LHCN-M2 (cell line): ENCODE results near the gene NEU1. TPM values are rescaled to one million over a fixed set of nuclear protein-coding genes. Genes with fewer than 3 reads are reported as not detected.
"Not testable (repeated sequence)": the region's sequence is repeated elsewhere in the genome, so short reads cannot be mapped to it uniquely, and the experiment has no call there.

ENCODE experiments used
- DNase-seq: peaks from one replicate; pipeline ENCODE4 v3.0.0-alpha.2; 2012; ENCODE audit warnings: low read depth
- total RNA-seq: library from RNA; depleted of rRNA; stranded (reverse); fragments of >200 nt; gene quantifications from 2 replicates; pipeline ENCODE4 v1.2.3, GENCODE V29; 2014; rRNA removed

NEU1 gene
- total RNA-seq, 1 experiment from 2014 or later = 57.2 TPM

- DNase-seq = not testable (repeated sequence)
These were observed 44.6 kb downstream of the NEU1 start for GRCh38 chr6:31817929-31818511.

DNA sequence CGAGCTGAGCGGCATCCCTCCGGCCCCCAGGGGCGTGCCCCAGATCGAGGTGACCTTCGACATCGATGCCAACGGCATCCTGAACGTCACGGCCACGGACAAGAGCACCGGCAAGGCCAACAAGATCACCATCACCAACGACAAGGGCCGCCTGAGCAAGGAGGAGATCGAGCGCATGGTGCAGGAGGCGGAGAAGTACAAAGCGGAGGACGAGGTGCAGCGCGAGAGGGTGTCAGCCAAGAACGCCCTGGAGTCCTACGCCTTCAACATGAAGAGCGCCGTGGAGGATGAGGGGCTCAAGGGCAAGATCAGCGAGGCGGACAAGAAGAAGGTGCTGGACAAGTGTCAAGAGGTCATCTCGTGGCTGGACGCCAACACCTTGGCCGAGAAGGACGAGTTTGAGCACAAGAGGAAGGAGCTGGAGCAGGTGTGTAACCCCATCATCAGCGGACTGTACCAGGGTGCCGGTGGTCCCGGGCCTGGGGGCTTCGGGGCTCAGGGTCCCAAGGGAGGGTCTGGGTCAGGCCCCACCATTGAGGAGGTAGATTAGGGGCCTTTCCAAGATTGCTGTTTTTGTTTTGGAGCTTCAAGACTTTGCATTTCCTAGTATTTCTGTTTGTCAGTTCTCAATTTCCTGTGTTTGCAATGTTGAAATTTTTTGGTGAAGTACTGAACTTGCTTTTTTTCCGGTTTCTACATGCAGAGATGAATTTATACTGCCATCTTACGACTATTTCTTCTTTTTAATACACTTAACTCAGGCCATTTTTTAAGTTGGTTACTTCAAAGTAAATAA, 45.3 kb downstream of the NEU1 start:
- DNase-seq = not testable (repeated sequence)

- peak; percentile 94 for DNase-seq
These were observed 47.4 kb downstream of the NEU1 start, which contains the start of the genes HSPA1A and HSPA1L for GRCh38 chr6:31815025-31815838. Gene HSPA1A, plus strand, starts transcription at chr6:31815543. Its CDS starts 214 bp downstream, at chr6:31815757. Gene HSPA1L, minus strand, starts transcription at chr6:31815283. Its CDS starts 3,311 bp downstream, at chr6:31811972.

- peak; percentile 97 for DNase-seq
These were observed 48.0 kb downstream of the NEU1 start for GRCh38 chr6:31814677-31815024.

DNA sequence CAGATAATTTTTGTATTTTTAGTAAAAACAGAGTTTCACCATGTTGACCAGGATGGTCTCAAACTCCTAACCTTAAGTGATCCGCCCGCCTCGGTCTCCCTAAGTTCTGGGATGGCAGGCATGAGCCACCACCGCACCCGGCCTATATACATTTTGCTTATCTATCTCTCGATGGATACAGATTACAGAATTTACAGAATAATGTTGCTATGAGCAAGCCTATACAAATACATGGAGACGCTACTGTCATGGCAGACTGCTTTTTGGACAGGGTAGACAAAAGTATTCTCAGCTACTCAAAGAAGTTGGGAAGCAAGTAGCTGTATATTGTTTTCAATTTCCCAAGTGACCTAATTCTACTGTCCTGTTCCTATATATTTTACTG, 49.2 kb downstream of the NEU1 start:
- no peak for DNase-seq

DNA sequence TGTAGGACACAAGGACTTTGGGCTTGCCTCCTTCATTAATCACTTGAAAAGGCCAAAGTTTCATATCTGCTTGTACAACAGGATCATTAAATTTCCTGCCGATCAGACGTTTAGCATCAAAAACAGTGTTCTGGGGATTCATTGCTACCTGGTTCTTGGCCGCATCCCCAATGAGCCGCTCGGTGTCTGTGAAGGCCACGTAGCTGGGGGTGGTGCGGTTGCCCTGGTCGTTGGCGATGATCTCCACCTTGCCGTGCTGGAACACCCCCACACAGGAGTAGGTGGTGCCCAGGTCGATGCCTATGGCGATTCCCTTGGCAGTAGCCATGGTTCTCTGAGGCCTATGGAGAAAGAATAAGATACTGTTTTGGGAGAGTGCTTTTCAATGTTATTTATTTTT, 51.0 kb downstream of the NEU1 start:
- DNase-seq = no peak

GRCh38 chr6:31808599-31808998, 54.0 kb downstream of the NEU1 start:
- not testable (repeated sequence) for DNase-seq

Other genes starting within 250 kb of the NEU1 start
- gene AIF1, start 247.6 kb downstream of the NEU1 start, total RNA-seq = not detected in 2 replicates
- gene PRRC2A, start 242.1 kb downstream of the NEU1 start, total RNA-seq = 75.9 and 81.7 TPM in 2 replicates
- 180 and 219 TPM in 2 replicates for gene BAG6, start 210.2 kb downstream of the NEU1 start, total RNA-seq
- 3.9 and 4.4 TPM in 2 replicates for gene APOM, start 206.9 kb downstream of the NEU1 start, total RNA-seq
- gene C6orf47, start 202.0 kb downstream of the NEU1 start, total RNA-seq = 30.0 and 31.3 TPM in 2 replicates
- 28.5 and 31.2 TPM in 2 replicates for gene GPANK1, start 197.8 kb downstream of the NEU1 start, total RNA-seq
- gene CSNK2B, start 196.7 kb downstream of the NEU1 start, total RNA-seq = 292 and 320 TPM in 2 replicates
- 2.4 and 4.0 TPM in 2 replicates for gene LY6G5B, start 192.8 kb downstream of the NEU1 start, total RNA-seq
- gene LY6G5C, start 181.8 kb downstream of the NEU1 start, total RNA-seq = 1.4 and 3.2 TPM in 2 replicates
- 45.8 and 50.5 TPM in 2 replicates for gene ABHD16A, start 159.5 kb downstream of the NEU1 start, total RNA-seq
- not detected in 2 replicates for gene LY6G6F, start 156.0 kb downstream of the NEU1 start, total RNA-seq
- gene LY6G6D, start 147.5 kb downstream of the NEU1 start, total RNA-seq = not detected in 2 replicates
- 0.51 TPM in 1 of 2 replicates, not detected in the other for gene LY6G6C, start 141.1 kb downstream of the NEU1 start, total RNA-seq
- not detected in 2 replicates for gene MPIG6B, start 139.4 kb downstream of the NEU1 start, total RNA-seq
- 78.4 and 85.8 TPM in 2 replicates for gene DDAH2, start 133.5 kb downstream of the NEU1 start, total RNA-seq
- 771 and 894 TPM in 2 replicates for gene CLIC1, start 126.3 kb downstream of the NEU1 start, total RNA-seq
- 13.2 and 16.5 TPM in 2 replicates for gene MSH5, start 122.8 kb downstream of the NEU1 start, total RNA-seq
- gene SAPCD1, start 100.2 kb downstream of the NEU1 start, total RNA-seq = 1.5 and 2.7 TPM in 2 replicates
- gene VWA7, start 85.5 kb downstream of the NEU1 start, total RNA-seq = not detected in 2 replicates
- 63.2 and 68.7 TPM in 2 replicates for gene VARS1, start 67.1 kb downstream of the NEU1 start, total RNA-seq
- gene LSM2, start 55.9 kb downstream of the NEU1 start, total RNA-seq = 78.7 and 88.2 TPM in 2 replicates
- 0.71 and 1.5 TPM in 2 replicates for gene HSPA1L, start 47.5 kb downstream of the NEU1 start, total RNA-seq
- 98.9 and 101 TPM in 2 replicates for gene HSPA1A, start 47.3 kb downstream of the NEU1 start, total RNA-seq
- gene HSPA1B, start 35.1 kb downstream of the NEU1 start, total RNA-seq = 86.1 and 92.2 TPM in 2 replicates
- 0.06 TPM in 1 of 2 replicates, not detected in the other for gene SLC44A4, start 16.2 kb upstream of the NEU1 start, total RNA-seq
- gene EHMT2, start 34.9 kb upstream of the NEU1 start, total RNA-seq = 58.6 and 60.5 TPM in 2 replicates
- gene ZBTB12, start 39.3 kb upstream of the NEU1 start, total RNA-seq = 1.2 and 3.0 TPM in 2 replicates
- gene C2, start 64.9 kb upstream of the NEU1 start, total RNA-seq = 0.86 and 1.2 TPM in 2 replicates
- 1.1 and 1.4 TPM in 2 replicates for gene CFB, start 83.3 kb upstream of the NEU1 start, total RNA-seq
- gene NELFE, start 96.2 kb upstream of the NEU1 start, total RNA-seq = 129 TPM in 2 replicates
- 40.0 and 44.1 TPM in 2 replicates for gene SKIC2, start 96.4 kb upstream of the NEU1 start, total RNA-seq
- 19.1 and 19.5 TPM in 2 replicates for gene DXO, start 109.3 kb upstream of the NEU1 start, total RNA-seq
- gene C4A, start 119.2 kb upstream of the NEU1 start, total RNA-seq = 1.9 and 2.2 TPM in 2 replicates
- 1.8 and 3.5 TPM in 2 replicates for gene C4B, start 152.0 kb upstream of the NEU1 start, total RNA-seq
- gene CYP21A2, start 175.6 kb upstream of the NEU1 start, total RNA-seq = 0.13 TPM in 1 of 2 replicates, not detected in the other
- gene TNXB, start 246.5 kb upstream of the NEU1 start, total RNA-seq = under 0.01 and 0.06 TPM in 2 replicates